SK-N-MC (cell line): ENCODE data around the gene COQ7.

Experiments
- EZH2 ChIP-seq: fragments of 200-600 bp; sonication (generic); IDR thresholded peaks from one replicate; pipeline ENCODE4 v1.6.1; 2017; ENCODE audit warnings: antibody characterized with exemption
- FOXP2 ChIP-seq: optimal IDR thresholded peaks from 2 replicates; pipeline ENCODE3; 2011; ENCODE audit warnings: mild to moderate bottlenecking, moderate library complexity; ENCODE audit not compliant: insufficient read depth; ENCODE audit errors: extremely low read length, control extremely low read depth
- POLR2AphosphoS5 ChIP-seq: IDR thresholded peaks from 2 replicates; pipeline ENCODE4 v1.6.1; 2012; ENCODE audit warnings: mild to moderate bottlenecking, low read depth, low read length, borderline replicate concordance

DNA sequence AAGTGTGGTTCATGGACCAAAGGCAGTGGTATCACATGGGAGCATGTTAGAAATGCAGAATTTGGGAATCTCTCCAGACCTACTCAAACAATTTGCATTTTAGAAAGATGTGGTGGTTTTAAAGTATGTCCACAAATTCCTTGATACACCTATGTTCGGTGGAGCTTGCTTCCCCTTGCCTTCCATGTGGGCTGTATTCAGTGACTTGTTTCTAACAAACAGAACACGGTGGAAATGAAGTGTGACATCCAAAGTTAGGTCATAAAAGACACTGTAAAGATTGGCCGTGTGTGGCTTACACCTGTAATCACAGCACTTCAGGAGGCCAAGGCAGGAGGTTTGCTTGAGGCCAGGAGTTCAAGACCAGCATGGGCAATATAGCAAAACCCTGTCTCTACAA is 16.7 kb downstream of the COQ7 start:
- TF ChIP-seq EZH2 (no peak), POLR2AphosphoS5 (no peak), FOXP2 (no peak)
